Measurements from ENCODE around the gene OR12D3.
"Not testable (repeated sequence)": the region's sequence is repeated elsewhere in the genome, so short reads cannot be mapped to it uniquely, and the experiment has no call there.

The OR12D3 gene, protein sequence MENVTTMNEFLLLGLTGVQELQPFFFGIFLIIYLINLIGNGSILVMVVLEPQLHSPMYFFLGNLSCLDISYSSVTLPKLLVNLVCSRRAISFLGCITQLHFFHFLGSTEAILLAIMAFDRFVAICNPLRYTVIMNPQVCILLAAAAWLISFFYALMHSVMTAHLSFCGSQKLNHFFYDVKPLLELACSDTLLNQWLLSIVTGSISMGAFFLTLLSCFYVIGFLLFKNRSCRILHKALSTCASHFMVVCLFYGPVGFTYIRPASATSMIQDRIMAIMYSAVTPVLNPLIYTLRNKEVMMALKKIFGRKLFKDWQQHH

DNA sequence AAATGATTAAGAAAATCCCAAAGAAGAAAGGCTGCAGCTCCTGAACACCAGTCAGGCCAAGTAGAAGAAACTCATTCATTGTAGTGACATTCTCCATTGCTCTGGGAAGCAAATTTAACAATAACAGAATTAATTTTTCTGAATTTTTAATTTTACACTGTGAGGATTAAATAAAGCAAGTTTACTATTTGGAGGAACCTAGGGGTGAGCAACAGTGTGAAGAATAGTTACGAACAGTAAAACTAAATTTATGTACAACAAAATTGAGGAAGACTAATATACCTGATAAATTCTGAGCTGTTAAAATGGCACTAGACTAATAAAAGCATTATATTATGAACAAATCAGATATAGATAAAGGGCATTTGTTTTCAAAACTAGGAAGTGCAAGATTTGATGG lies at the start of gene OR12D3:
Gene OR12D3, minus strand, starts transcription at position 101 of the 400 bp plus-strand sequence. Its CDS starts 4 bp downstream, at position 97.
- DNase-seq (ENCODE audit: low read depth in 3 of 3), result no peak

GRCh38 chr6:29424575-29424974 lies 49.5 kb upstream of the OR12D3 start:
- DNase-seq (ENCODE audit: low read depth in 3 of 3), result no peak

GRCh38 chr6:29424168-29424567 lies 49.1 kb upstream of the OR12D3 start:
- DNase-seq (ENCODE audit: low read depth in 3 of 3), result no peak

GRCh38 chr6:29419516-29419915 lies 44.4 kb upstream of the OR12D3 start:
- DNase-seq (ENCODE audit: low read depth in 3 of 3), result no peak

DNA sequence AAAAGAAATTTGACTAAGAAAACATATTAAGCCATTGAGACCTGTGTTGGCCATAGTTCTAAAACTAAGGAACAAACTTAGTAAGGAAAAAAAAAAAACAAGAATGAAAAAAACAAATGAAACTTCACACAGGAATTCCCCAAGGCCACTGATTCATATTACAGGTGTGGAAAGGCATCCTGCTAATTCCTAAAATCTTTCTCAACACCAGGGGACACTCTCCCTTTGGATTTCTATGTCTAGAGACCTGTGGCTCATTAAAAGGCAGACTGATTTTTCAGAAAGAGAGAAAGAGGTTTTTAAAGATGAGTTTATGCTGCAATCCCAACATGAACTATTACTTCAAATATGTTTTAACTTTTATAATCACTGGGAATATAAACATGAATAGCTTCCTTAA lies 39.5 kb upstream of the OR12D3 start, which contains the start of gene OR12D1:
Gene OR12D1, plus strand, starts transcription at position 341 of the 400 bp plus-strand sequence.
- no peak for DNase-seq (ENCODE audit: low read depth in 3 of 3)

DNA sequence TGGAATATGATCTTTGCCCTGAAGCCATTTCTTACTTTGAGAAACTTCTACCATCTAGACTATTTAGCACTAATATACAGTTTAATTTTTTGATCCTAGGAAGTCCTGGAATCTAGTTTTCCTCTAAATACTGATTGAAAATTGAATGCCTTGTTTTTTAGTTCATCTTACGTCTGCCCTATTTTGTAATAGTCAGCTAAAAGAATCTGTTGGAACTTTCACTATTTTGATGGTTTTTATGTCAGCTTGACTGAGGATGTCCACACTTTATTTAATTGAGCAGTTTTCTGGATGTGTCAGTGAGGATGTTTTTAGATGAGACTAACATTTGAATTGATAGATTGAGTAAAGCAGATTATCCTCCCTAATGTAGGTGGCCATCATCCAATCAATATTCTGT lies 28.7 kb upstream of the OR12D3 start:
- no peak for DNase-seq (ENCODE audit: low read depth in 3 of 3)

DNA sequence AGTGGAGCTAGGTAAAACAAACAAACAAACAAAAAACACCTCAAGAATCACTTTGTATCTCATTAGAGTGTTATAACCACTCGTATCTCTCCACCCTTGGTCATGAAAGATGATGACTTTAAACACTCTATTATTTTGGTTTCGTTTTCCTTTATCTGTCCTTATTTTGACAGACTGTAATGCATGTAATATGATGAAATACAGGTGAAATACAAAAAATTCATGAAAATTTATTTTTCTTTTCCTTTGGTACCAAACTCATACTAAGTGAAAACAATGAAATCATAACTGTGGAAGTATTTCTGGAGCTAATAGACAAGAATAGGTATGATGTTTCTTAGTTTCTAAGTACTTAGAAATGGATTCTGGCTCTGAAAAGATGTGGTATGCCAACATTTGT lies 24.4 kb upstream of the OR12D3 start:
- DNase-seq (ENCODE audit: low read depth in 3 of 3), result no peak

DNA sequence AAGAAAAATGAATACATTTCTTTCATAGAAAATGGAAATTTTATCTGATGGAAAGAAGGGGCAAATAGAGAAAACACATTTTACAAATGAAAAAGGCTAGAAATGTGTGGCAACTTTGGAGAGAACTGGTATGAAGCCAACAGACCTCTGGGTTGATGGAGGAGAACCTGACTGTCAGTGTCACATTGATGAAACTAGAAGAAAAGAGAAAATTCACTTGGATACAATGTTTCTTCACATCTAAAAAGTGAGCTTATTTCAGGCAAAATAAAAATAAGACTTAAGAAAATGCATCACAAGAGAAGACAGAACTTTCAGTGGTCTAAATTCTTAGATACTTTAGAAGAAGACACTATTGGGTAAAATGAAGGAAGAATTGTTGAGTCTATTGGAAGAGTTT lies 20.2 kb upstream of the OR12D3 start, which contains the start of gene OR12D2:
Gene OR12D2, plus strand, starts transcription at position 301 of the 400 bp plus-strand sequence. CDS start 1,069 bp downstream, outside the sequence.
- DNase-seq (ENCODE audit: low read depth in 3 of 3), result no peak

DNA sequence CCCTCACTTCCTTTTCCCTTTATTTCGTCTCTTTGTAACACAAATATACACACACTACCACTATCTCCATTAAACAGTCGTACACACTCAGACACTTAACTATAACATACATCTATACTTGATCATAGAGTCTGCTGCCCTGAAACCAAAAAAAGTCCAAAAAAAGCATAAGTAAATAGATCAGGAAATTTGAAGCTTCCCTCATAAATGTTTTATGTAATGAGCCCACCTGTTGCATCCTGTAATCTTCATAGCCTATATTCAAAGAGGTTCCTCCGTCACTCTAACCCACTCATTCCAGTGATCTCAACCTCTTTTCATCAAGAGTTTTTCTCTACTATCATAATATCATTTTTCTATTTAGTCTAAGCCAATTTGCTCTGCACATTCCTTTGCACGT lies 13.4 kb upstream of the OR12D3 start:
- DNase-seq (ENCODE audit: low read depth in 3 of 3), result no peak

- no peak for DNase-seq (ENCODE audit: low read depth in 3 of 3)
Observed at GRCh38 chr6:29376003-29376402, 912 bp upstream of the OR12D3 start.

DNA sequence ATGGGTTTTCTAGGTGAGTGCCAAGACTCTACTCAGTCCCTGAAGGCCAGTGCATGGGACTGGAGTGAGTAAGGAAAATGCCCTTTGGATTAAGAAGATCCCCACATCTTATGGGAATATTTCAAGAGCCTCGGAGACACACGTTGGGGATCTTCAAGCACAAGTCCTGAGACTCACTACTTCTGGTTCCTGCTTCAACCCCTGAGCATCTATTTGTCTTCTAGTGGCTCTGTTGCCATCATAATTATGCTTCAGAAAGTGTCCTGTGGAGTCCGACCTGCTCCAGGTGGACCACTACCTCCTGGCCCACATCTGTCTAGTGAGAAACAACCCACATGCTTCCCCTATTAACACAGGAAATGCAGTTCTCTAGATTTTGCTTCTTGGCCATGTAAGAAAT lies 6.3 kb downstream of the OR12D3 start, which contains the start of gene OR5V1:
Gene OR5V1, minus strand, starts transcription at position 101 of the 400 bp plus-strand sequence. CDS start 12,670 bp downstream, outside the sequence.
- DNase-seq (ENCODE audit: low read depth in 3 of 3), result no peak

GRCh38 chr6:29355603-29356002 lies 19.5 kb downstream of the OR12D3 start:
- DNase-seq (ENCODE audit: low read depth in 3 of 3), result no peak

GRCh38 chr6:29354980-29355379 lies 20.1 kb downstream of the OR12D3 start:
- DNase-seq (ENCODE audit: low read depth in 3 of 3), result no peak

GRCh38 chr6:29349348-29349747 lies 25.7 kb downstream of the OR12D3 start:
- not testable (repeated sequence) for DNase-seq (ENCODE audit: low read depth in 3 of 3)

GRCh38 chr6:29345380-29345779 lies 29.7 kb downstream of the OR12D3 start:
- DNase-seq (ENCODE audit: low read depth in 3 of 3), result no peak

DNA sequence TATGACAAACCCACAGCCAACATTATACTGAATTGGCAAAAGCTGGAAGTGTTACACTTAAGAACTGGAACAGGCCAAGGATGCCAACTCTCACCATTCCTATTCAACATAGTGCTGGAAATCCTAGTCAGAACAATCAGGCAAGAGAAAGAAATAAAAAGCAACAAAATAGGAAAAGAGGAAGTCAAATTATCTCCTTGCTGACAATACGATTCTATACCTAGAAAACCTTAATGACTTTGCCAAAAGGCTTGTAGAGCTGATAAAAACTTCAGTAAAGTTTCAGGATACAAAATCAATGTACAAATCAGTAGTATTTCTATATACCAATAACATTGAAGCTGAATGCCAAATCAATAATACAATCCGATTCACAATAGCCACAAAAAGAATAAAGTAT lies 38.8 kb downstream of the OR12D3 start:
- DNase-seq (ENCODE audit: low read depth in 3 of 3), result no peak

GRCh38 chr6:29332676-29333075 lies 42.4 kb downstream of the OR12D3 start:
- no peak for DNase-seq (ENCODE audit: low read depth in 3 of 3)

GRCh38 chr6:29325777-29326176 lies 49.3 kb downstream of the OR12D3 start:
- no peak for DNase-seq (ENCODE audit: low read depth in 3 of 3)
